ENCODE measurements around the gene ZNF407. TPM values are rescaled to one million over a fixed set of nuclear protein-coding genes. Genes with fewer than 3 reads are reported as not detected.

The ZNF407 gene
- total RNA-seq, 1 donor from 2014 or later: 13.2 TPM

DNA sequence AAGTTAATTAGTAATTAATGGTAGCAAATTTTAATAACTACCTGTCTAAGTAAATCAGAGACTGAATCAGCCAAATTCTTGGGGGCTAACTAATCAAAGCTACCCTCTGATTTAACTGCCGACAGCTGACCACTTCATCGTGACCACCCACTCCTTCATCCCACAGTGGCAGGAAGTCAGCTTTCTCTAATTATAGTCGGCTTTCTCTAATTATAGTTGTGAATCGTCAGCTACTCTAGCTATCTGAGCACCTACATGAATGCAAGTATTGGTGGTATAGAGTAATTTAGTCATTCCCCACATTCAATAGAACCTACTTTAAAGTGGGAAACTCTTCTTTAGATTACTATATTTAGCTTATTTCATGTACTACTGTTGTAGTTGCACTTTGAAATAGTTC, 425.8 kb downstream of the ZNF407 start:
- no peak overlapping the region for H3K27ac Mint-ChIP-seq (ENCODE audit: unreplicated experiment)
- peaks cover 3% of the 10 kb centered on the region for H3K9me3 Mint-ChIP-seq
- no peaks in the 10 kb centered on the region for H3K27me3 Mint-ChIP-seq (ENCODE audit: low read depth)
- no peaks in the 10 kb centered on the region for H3K4me1 Mint-ChIP-seq
- H3K36me3 Mint-ChIP-seq (ENCODE audit: low read depth): no peaks in the 10 kb centered on the region
- TF ChIP-seq, protein P1, sequence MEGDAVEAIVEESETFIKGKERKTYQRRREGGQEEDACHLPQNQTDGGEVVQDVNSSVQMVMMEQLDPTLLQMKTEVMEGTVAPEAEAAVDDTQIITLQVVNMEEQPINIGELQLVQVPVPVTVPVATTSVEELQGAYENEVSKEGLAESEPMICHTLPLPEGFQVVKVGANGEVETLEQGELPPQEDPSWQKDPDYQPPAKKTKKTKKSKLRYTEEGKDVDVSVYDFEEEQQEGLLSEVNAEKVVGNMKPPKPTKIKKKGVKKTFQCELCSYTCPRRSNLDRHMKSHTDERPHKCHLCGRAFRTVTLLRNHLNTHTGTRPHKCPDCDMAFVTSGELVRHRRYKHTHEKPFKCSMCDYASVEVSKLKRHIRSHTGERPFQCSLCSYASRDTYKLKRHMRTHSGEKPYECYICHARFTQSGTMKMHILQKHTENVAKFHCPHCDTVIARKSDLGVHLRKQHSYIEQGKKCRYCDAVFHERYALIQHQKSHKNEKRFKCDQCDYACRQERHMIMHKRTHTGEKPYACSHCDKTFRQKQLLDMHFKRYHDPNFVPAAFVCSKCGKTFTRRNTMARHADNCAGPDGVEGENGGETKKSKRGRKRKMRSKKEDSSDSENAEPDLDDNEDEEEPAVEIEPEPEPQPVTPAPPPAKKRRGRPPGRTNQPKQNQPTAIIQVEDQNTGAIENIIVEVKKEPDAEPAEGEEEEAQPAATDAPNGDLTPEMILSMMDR (conservative IDR thresholded peaks at IDR 0.05): no peak
- no peak overlapping the region for H3K4me3 Mint-ChIP-seq
- DNase-seq (ENCODE audit: low read depth, low spot score): no peak

DNA sequence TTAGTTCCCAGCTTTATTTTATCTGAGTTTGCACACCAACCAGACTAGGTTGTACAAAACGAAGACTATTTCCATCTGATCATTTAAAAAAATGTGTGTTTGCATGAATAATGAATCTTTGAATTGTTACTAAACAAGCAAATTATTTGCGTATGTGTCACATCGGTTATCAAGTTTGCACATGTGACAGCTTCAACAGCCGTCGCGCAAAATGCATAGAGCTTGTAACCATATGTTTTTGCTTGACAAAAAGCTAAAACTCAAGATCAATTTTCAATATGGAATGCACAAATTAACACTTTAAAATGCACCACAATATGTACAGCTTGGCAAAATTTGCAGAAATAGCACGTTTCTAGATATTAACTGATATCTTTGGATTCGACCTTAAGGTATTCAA, 427.2 kb downstream of the ZNF407 start:
- no peaks in the 10 kb centered on the region for H3K27me3 Mint-ChIP-seq (ENCODE audit: low read depth)
- no peaks in the 10 kb centered on the region for H3K4me1 Mint-ChIP-seq
- H3K9me3 Mint-ChIP-seq: peaks cover 3% of the 10 kb centered on the region
- no peak overlapping the region for H3K4me3 Mint-ChIP-seq
- no peak overlapping the region for H3K27ac Mint-ChIP-seq (ENCODE audit: unreplicated experiment)
- no peak for DNase-seq (ENCODE audit: low read depth, low spot score)
- no peaks in the 10 kb centered on the region for H3K36me3 Mint-ChIP-seq (ENCODE audit: low read depth)
- TF ChIP-seq, protein P1 (conservative IDR thresholded peaks at IDR 0.05): no peak

- Mint-ChIP-seq H3K36me3 (ENCODE audit: low read depth) (no peaks in the 10 kb centered on the region), H3K9me3 (peaks cover 3% of the 10 kb centered on the region), H3K27me3 (ENCODE audit: low read depth) (no peaks in the 10 kb centered on the region), H3K4me1 (no peaks in the 10 kb centered on the region), H3K4me3 (no peak overlapping the region), H3K27ac (ENCODE audit: unreplicated experiment) (no peak overlapping the region)
- TF ChIP-seq, protein P1 (conservative IDR thresholded peaks at IDR 0.05): no peak
- DNase-seq (ENCODE audit: low read depth, low spot score): no peak
Measured at GRCh38 chr18:75025573-75025972, 427.9 kb downstream of the ZNF407 start.

GRCh38 chr18:75029481-75029880, 431.8 kb downstream of the ZNF407 start:
- no peak for DNase-seq (ENCODE audit: low read depth, low spot score)
- Mint-ChIP-seq H3K4me1 (no peaks in the 10 kb centered on the region), H3K9me3 (peaks cover 3% of the 10 kb centered on the region), H3K4me3 (no peak overlapping the region), H3K27me3 (ENCODE audit: low read depth) (no peaks in the 10 kb centered on the region), H3K27ac (ENCODE audit: unreplicated experiment) (no peak overlapping the region), H3K36me3 (ENCODE audit: low read depth) (no peaks in the 10 kb centered on the region)
- TF ChIP-seq, protein P1 (conservative IDR thresholded peaks at IDR 0.05): no peak

- TF ChIP-seq, protein P1 (conservative IDR thresholded peaks at IDR 0.05): no peak
- Mint-ChIP-seq H3K9me3 (peaks cover 3% of the 10 kb centered on the region), H3K36me3 (ENCODE audit: low read depth) (no peaks in the 10 kb centered on the region), H3K27me3 (ENCODE audit: low read depth) (no peaks in the 10 kb centered on the region), H3K27ac (ENCODE audit: unreplicated experiment) (no peak overlapping the region), H3K4me1 (no peaks in the 10 kb centered on the region), H3K4me3 (no peak overlapping the region)
- no peak for DNase-seq (ENCODE audit: low read depth, low spot score)
Measured at GRCh38 chr18:75031717-75032317, 434.1 kb downstream of the ZNF407 start.

Data from neural crest cell (in vitro differentiated cells).